Measurements from ENCODE around the gene LRRC71. TPM values are rescaled to one million over a fixed set of nuclear protein-coding genes. Genes with fewer than 3 reads are reported as not detected.

The LRRC71 gene
- total RNA-seq, 1 donor from 2014 or later: not detected

GRCh38 chr1:156898971-156899664, 21.3 kb upstream of the LRRC71 start:
- no peak for TF ChIP-seq CTCF (IDR thresholded peaks at IDR 0.05; ENCODE audit: unreplicated experiment)
- no peak overlapping the region for H3K27ac Mint-ChIP-seq
- no peak overlapping the region for H3K4me3 Mint-ChIP-seq (ENCODE audit: low read depth)
- H3K36me3 Mint-ChIP-seq (ENCODE audit: insufficient read depth): no peaks in the 10 kb centered on the region
- no peaks in the 10 kb centered on the region for H3K9me3 Mint-ChIP-seq (ENCODE audit: low read depth)
- peaks cover 4% of the 10 kb centered on the region for H3K4me1 Mint-ChIP-seq (ENCODE audit: low read depth)
- DNase-seq (ENCODE audit: low spot score, unreplicated experiment): no peak
- H3K27me3 Mint-ChIP-seq: peaks cover 82% of the 10 kb centered on the region

- no peak overlapping the region for H3K4me3 Mint-ChIP-seq (ENCODE audit: low read depth)
- no peak for TF ChIP-seq CTCF (IDR thresholded peaks at IDR 0.05; ENCODE audit: unreplicated experiment)
- peaks cover 4% of the 10 kb centered on the region for H3K4me1 Mint-ChIP-seq (ENCODE audit: low read depth)
- peaks cover 73% of the 10 kb centered on the region for H3K27me3 Mint-ChIP-seq
- H3K9me3 Mint-ChIP-seq (ENCODE audit: low read depth): no peaks in the 10 kb centered on the region
- H3K27ac Mint-ChIP-seq: no peak overlapping the region
- no peaks in the 10 kb centered on the region for H3K36me3 Mint-ChIP-seq (ENCODE audit: insufficient read depth)
- no peak for DNase-seq (ENCODE audit: low spot score, unreplicated experiment)
Observed at GRCh38 chr1:156899956-156900718, 20.3 kb upstream of the LRRC71 start.

- Mint-ChIP-seq H3K9me3 (ENCODE audit: low read depth) (no peaks in the 10 kb centered on the region), H3K4me3 (ENCODE audit: low read depth) (no peak overlapping the region), H3K27ac (no peak overlapping the region), H3K27me3 (peaks cover 71% of the 10 kb centered on the region), H3K36me3 (ENCODE audit: insufficient read depth) (no peaks in the 10 kb centered on the region), H3K4me1 (ENCODE audit: low read depth) (peaks cover 4% of the 10 kb centered on the region)
- TF ChIP-seq CTCF (IDR thresholded peaks at IDR 0.05; ENCODE audit: unreplicated experiment): no peak
- no peak for DNase-seq (ENCODE audit: low spot score, unreplicated experiment)
Observed at GRCh38 chr1:156900896-156901589, 19.4 kb upstream of the LRRC71 start.

GRCh38 chr1:156901590-156901900, 18.9 kb upstream of the LRRC71 start:
- DNase-seq (ENCODE audit: low spot score, unreplicated experiment): no peak
- no peak for TF ChIP-seq CTCF (IDR thresholded peaks at IDR 0.05; ENCODE audit: unreplicated experiment)
- Mint-ChIP-seq H3K27ac (no peak overlapping the region), H3K4me3 (ENCODE audit: low read depth) (no peak overlapping the region), H3K36me3 (ENCODE audit: insufficient read depth) (no peaks in the 10 kb centered on the region), H3K9me3 (ENCODE audit: low read depth) (no peaks in the 10 kb centered on the region), H3K4me1 (ENCODE audit: low read depth) (peaks cover 2% of the 10 kb centered on the region), H3K27me3 (peaks cover 66% of the 10 kb centered on the region)
